ENCODE data around the gene NAP1L4.

The NAP1L4 gene

GRCh38 chr11:3010521-3011275, 18.6 kb upstream of the NAP1L4 start:
- no CpG with 5 or more reads among the region's 13 CpGs for WGBS (ENCODE audit: insufficient coverage, insufficient read length)
- no peak overlapping the region for H3K27ac ChIP-seq (ENCODE audit: low read length)
- H3K9me3 ChIP-seq (ENCODE audit: control insufficient read depth, insufficient read depth, low read length): no peaks in the 10 kb centered on the region
- peaks cover 35% of the 10 kb centered on the region for H3K36me3 ChIP-seq (ENCODE audit: control insufficient read depth, insufficient read depth, low read length)
- no peaks in the 10 kb centered on the region; the same call in 1 of the 2 replicates for H3K4me1 ChIP-seq (ENCODE audit: control insufficient read depth, insufficient read depth, low read length)
- H3K4me3 ChIP-seq (ENCODE audit: low read length): no peak overlapping the region
- DNase-seq (ENCODE audit: low read depth, low spot score): no peak
- no peaks in the 10 kb centered on the region for H3K27me3 ChIP-seq (ENCODE audit: control insufficient read depth, insufficient read depth, low read length)

GRCh38 chr11:3010004-3010403, 17.9 kb upstream of the NAP1L4 start:
- no CpG with 5 or more reads among the region's 13 CpGs for WGBS (ENCODE audit: insufficient coverage, insufficient read length)
- H3K36me3 ChIP-seq (ENCODE audit: control insufficient read depth, insufficient read depth, low read length): peaks cover 28% of the 10 kb centered on the region
- H3K27me3 ChIP-seq (ENCODE audit: control insufficient read depth, insufficient read depth, low read length): no peaks in the 10 kb centered on the region
- DNase-seq (ENCODE audit: low read depth, low spot score): no peak
- no peak overlapping the region for H3K4me3 ChIP-seq (ENCODE audit: low read length)
- no peaks in the 10 kb centered on the region for H3K9me3 ChIP-seq (ENCODE audit: control insufficient read depth, insufficient read depth, low read length)
- H3K4me1 ChIP-seq (ENCODE audit: control insufficient read depth, insufficient read depth, low read length): no peaks in the 10 kb centered on the region; the same call in 1 of the 2 replicates
- no peak overlapping the region for H3K27ac ChIP-seq (ENCODE audit: low read length)

- WGBS (ENCODE audit: insufficient coverage, insufficient read length): no CpG with 5 or more reads among the region's 5 CpGs
- Histone ChIP-seq H3K27me3 (ENCODE audit: control insufficient read depth, insufficient read depth, low read length) (no peaks in the 10 kb centered on the region), H3K36me3 (ENCODE audit: control insufficient read depth, insufficient read depth, low read length) (peaks cover 29% of the 10 kb centered on the region), H3K4me1 (ENCODE audit: control insufficient read depth, insufficient read depth, low read length) (no peaks in the 10 kb centered on the region; the same call in 1 of the 2 replicates), H3K27ac (ENCODE audit: low read length) (no peak overlapping the region), H3K9me3 (ENCODE audit: control insufficient read depth, insufficient read depth, low read length) (no peaks in the 10 kb centered on the region), H3K4me3 (ENCODE audit: low read length) (no peak overlapping the region)
- DNase-seq (ENCODE audit: low read depth, low spot score): no peak
Measured at GRCh38 chr11:3009481-3009880, 17.4 kb upstream of the NAP1L4 start.

- no CpG with 5 or more reads among the region's 9 CpGs for WGBS (ENCODE audit: insufficient coverage, insufficient read length)
- DNase-seq (ENCODE audit: low read depth, low spot score): no peak
- Histone ChIP-seq H3K27ac (ENCODE audit: low read length) (no peak overlapping the region), H3K27me3 (ENCODE audit: control insufficient read depth, insufficient read depth, low read length) (no peaks in the 10 kb centered on the region), H3K9me3 (ENCODE audit: control insufficient read depth, insufficient read depth, low read length) (no peaks in the 10 kb centered on the region), H3K4me1 (ENCODE audit: control insufficient read depth, insufficient read depth, low read length) (no peaks in the 10 kb centered on the region; the same call in 1 of the 2 replicates), H3K36me3 (ENCODE audit: control insufficient read depth, insufficient read depth, low read length) (peaks cover 33% of the 10 kb centered on the region), H3K4me3 (ENCODE audit: low read length) (no peak overlapping the region)
Measured at GRCh38 chr11:3008746-3009336, 16.7 kb upstream of the NAP1L4 start.

DNA sequence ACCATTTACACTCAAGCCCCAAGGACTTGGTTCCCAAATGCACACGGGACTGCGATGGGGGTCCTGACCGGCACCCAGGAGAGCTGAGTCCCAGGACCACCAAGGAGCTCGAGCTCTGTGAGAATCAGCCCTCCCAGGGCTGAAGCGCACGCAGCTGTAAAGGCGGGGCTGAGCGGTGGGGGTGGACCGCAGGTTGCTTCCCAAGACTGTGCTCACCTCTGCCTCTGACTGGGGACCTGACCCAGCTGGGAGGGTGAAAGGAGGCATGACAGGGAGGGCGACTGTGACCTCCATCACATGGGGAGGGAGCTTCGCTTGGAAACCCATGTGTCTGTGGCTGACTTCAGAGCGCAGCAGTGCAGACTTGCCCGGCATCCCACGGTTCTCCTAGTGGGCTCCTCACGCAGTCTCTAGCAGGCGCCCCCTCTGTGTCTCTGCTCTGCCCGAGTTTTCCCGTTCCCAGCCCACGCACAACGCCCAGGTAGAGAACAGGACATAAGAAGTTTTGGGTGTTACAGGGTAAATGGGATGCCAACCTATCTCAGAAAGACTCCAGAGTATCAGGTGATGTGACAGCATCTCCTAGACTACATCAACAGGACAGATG, 15.4 kb upstream of the NAP1L4 start:
- Histone ChIP-seq H3K4me1 (ENCODE audit: control insufficient read depth, insufficient read depth, low read length) (no peaks in the 10 kb centered on the region; the same call in 1 of the 2 replicates), H3K9me3 (ENCODE audit: control insufficient read depth, insufficient read depth, low read length) (no peaks in the 10 kb centered on the region), H3K27me3 (ENCODE audit: control insufficient read depth, insufficient read depth, low read length) (no peaks in the 10 kb centered on the region), H3K36me3 (ENCODE audit: control insufficient read depth, insufficient read depth, low read length) (peaks cover 39% of the 10 kb centered on the region), H3K27ac (ENCODE audit: low read length) (no peak overlapping the region), H3K4me3 (ENCODE audit: low read length) (no peak overlapping the region)
- WGBS (ENCODE audit: insufficient coverage, insufficient read length): no CpG with 5 or more reads among the region's 20 CpGs
- no peak for DNase-seq (ENCODE audit: low read depth, low spot score)

GRCh38 chr11:3006505-3007260, 14.6 kb upstream of the NAP1L4 start:
- H3K36me3 ChIP-seq (ENCODE audit: control insufficient read depth, insufficient read depth, low read length): peaks cover 38% of the 10 kb centered on the region
- DNase-seq (ENCODE audit: low read depth, low spot score): no peak
- no CpG with 5 or more reads among the region's 21 CpGs for WGBS (ENCODE audit: insufficient coverage, insufficient read length)

DNA sequence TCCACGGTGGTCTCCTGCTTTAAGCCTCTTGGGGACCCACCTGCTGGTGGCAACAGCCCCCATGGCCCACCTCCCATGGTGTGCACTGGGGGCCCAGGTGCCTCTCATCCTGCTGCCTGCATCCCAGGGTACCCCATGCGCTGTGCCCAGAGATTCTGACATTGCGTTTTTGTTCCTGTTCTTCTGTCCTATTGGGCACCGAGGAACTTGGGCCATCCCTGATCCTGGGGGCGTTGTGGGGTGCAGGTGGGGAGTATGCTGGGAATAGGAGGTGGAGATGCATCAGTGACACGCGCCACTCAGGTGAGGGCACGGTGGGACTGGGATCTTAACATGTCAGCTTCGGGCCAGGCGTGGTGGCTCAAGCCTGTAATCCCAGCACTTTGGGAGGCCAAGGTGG, 12.4 kb upstream of the NAP1L4 start:
- peaks cover 34% of the 10 kb centered on the region for H3K36me3 ChIP-seq (ENCODE audit: control insufficient read depth, insufficient read depth, low read length)
- H3K9me3 ChIP-seq (ENCODE audit: control insufficient read depth, insufficient read depth, low read length): no peaks in the 10 kb centered on the region
- no peak for DNase-seq (ENCODE audit: low read depth, low spot score)
- WGBS (ENCODE audit: insufficient coverage, insufficient read length): no CpG with 5 or more reads among the region's 10 CpGs
- no peak overlapping the region for H3K27ac ChIP-seq (ENCODE audit: low read length)
- no peaks in the 10 kb centered on the region for H3K27me3 ChIP-seq (ENCODE audit: control insufficient read depth, insufficient read depth, low read length)
- H3K4me1 ChIP-seq (ENCODE audit: control insufficient read depth, insufficient read depth, low read length): no peaks in the 10 kb centered on the region; the same call in 1 of the 2 replicates
- no peak overlapping the region for H3K4me3 ChIP-seq (ENCODE audit: low read length)

More at GRCh38 chr11:3006505-3007260, 14.6 kb upstream of the NAP1L4 start:
- no peaks in the 10 kb centered on the region; the same call in 1 of the 2 replicates for H3K4me1 ChIP-seq (ENCODE audit: control insufficient read depth, insufficient read depth, low read length)
- H3K27me3 ChIP-seq (ENCODE audit: control insufficient read depth, insufficient read depth, low read length): no peaks in the 10 kb centered on the region
- H3K4me3 ChIP-seq (ENCODE audit: low read length): no peak overlapping the region
- H3K9me3 ChIP-seq (ENCODE audit: control insufficient read depth, insufficient read depth, low read length): no peaks in the 10 kb centered on the region
- H3K27ac ChIP-seq (ENCODE audit: low read length): no peak overlapping the region

- Histone ChIP-seq H3K9me3 (ENCODE audit: control insufficient read depth, insufficient read depth, low read length) (no peaks in the 10 kb centered on the region), H3K27ac (ENCODE audit: low read length) (no peak overlapping the region), H3K4me1 (ENCODE audit: control insufficient read depth, insufficient read depth, low read length) (no peaks in the 10 kb centered on the region; the same call in 1 of the 2 replicates), H3K36me3 (ENCODE audit: control insufficient read depth, insufficient read depth, low read length) (peaks cover 33% of the 10 kb centered on the region), H3K27me3 (ENCODE audit: control insufficient read depth, insufficient read depth, low read length) (no peaks in the 10 kb centered on the region), H3K4me3 (ENCODE audit: low read length) (no peak overlapping the region)
- DNase-seq (ENCODE audit: low read depth, low spot score): no peak
- WGBS (ENCODE audit: insufficient coverage, insufficient read length): no CpG with 5 or more reads among the region's 12 CpGs
Measured at GRCh38 chr11:3003396-3004231, 11.5 kb upstream of the NAP1L4 start.

- DNase-seq (ENCODE audit: low read depth, low spot score): no peak
Measured at GRCh38 chr11:3002871-3003270, 10.7 kb upstream of the NAP1L4 start.

More at GRCh38 chr11:3002871-3003270, 10.7 kb upstream of the NAP1L4 start:
- Histone ChIP-seq H3K27me3 (ENCODE audit: control insufficient read depth, insufficient read depth, low read length) (no peaks in the 10 kb centered on the region), H3K9me3 (ENCODE audit: control insufficient read depth, insufficient read depth, low read length) (no peaks in the 10 kb centered on the region), H3K4me3 (ENCODE audit: low read length) (no peak overlapping the region), H3K27ac (ENCODE audit: low read length) (no peak overlapping the region), H3K4me1 (ENCODE audit: control insufficient read depth, insufficient read depth, low read length) (no peaks in the 10 kb centered on the region; the same call in 1 of the 2 replicates), H3K36me3 (ENCODE audit: control insufficient read depth, insufficient read depth, low read length) (peaks cover 31% of the 10 kb centered on the region)
- WGBS (ENCODE audit: insufficient coverage, insufficient read length): no CpG with 5 or more reads among the region's 8 CpGs
